Gastroesophageal sphincter (tissue), 3 donors: ENCODE results near the gene ABCC10.

Experiments
- CTCF ChIP-seq, 4 experiments: fragments of 200-600 bp in 2 of 4; fragments of 450-650 bp in 2 of 4; sonication (generic) in 1 of 4; IDR thresholded peaks; one replicate each; pipeline ENCODE4 v1.5.1; 2017 to 2019; ENCODE audit warnings: antibody characterized with exemption in 4 of 4, mild to moderate bottlenecking in 2 of 4, moderate library complexity in 2 of 4
- POLR2A ChIP-seq, 2 donors: fragments of 450-650 bp; IDR thresholded peaks; one replicate each; pipeline ENCODE4 v1.6.1; 2017; ENCODE audit warnings: antibody characterized with exemption in 2 of 2, mild to moderate bottlenecking in 2 of 2, moderate library complexity in 1 of 2
- POLR2AphosphoS5 ChIP-seq: sonication (generic); formaldehyde crosslinking; IDR thresholded peaks from one replicate; pipeline ENCODE4 v1.6.1; 2017; ENCODE audit warnings: antibody characterized with exemption

GRCh38 chr6:43448916-43449315 lies 21.6 kb downstream of the ABCC10 start:
- TF ChIP-seq POLR2A (IDR thresholded peaks at IDR 0.05) = no peak
- no peak for TF ChIP-seq CTCF (IDR thresholded peaks at IDR 0.05)
- no peak for TF ChIP-seq POLR2AphosphoS5
